ENCODE measurements around the gene FRAS1. TPM values are rescaled to one million over a fixed set of nuclear protein-coding genes. Genes with fewer than 3 reads are reported as not detected.

FRAS1 gene
- total and polyA plus RNA-seq, 12 donors, result 0.20 to 2.3 (median 0.84) TPM

DNA sequence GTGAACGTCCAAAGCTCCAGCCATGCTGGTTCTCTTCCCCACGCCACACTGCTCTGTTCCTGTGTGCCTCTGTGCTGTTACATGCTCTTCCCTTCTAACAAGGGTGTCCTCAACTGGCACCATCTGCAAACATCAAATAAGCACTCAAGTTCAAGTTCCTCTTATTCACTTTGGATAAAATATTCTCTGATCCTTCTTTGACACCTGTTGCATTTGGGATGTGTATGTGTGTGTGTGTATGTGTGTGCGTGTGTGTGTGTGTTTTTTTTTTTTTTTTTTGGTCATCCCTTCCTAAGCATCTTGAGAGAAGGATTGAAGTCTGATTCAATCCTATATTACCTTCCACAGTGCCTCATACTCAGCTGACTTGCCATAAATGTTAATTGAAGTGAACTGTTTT lies 290.4 kb downstream of the FRAS1 start:
- no peak for DNase-seq
- no peaks in the 10 kb centered on the region for H3K9me3 ChIP-seq (replicated peaks in 1 of 3)
- 74 to 79% (median 74%) methylated on average over 3 of the region's 3 CpGs for WGBS, 4 donors
- H3K27me3 ChIP-seq, result no peaks in the 10 kb centered on the region
- intact Hi-C loops (cut with DNase I), result no loop called here
- H3K4me3 ChIP-seq, result no peak overlapping the region
- H3K27ac ChIP-seq, result no peak overlapping the region
- no peaks in the 10 kb centered on the region for H3K36me3 ChIP-seq (replicated peaks in 1 of 2)
- no peaks in the 10 kb centered on the region for H3K4me1 ChIP-seq (replicated peaks in 1 of 2)
- no peak for TF ChIP-seq POLR2A (IDR thresholded peaks at IDR 0.05)
- TF ChIP-seq, protein P1, sequence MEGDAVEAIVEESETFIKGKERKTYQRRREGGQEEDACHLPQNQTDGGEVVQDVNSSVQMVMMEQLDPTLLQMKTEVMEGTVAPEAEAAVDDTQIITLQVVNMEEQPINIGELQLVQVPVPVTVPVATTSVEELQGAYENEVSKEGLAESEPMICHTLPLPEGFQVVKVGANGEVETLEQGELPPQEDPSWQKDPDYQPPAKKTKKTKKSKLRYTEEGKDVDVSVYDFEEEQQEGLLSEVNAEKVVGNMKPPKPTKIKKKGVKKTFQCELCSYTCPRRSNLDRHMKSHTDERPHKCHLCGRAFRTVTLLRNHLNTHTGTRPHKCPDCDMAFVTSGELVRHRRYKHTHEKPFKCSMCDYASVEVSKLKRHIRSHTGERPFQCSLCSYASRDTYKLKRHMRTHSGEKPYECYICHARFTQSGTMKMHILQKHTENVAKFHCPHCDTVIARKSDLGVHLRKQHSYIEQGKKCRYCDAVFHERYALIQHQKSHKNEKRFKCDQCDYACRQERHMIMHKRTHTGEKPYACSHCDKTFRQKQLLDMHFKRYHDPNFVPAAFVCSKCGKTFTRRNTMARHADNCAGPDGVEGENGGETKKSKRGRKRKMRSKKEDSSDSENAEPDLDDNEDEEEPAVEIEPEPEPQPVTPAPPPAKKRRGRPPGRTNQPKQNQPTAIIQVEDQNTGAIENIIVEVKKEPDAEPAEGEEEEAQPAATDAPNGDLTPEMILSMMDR (IDR thresholded peaks at IDR 0.05), result no peak

DNA sequence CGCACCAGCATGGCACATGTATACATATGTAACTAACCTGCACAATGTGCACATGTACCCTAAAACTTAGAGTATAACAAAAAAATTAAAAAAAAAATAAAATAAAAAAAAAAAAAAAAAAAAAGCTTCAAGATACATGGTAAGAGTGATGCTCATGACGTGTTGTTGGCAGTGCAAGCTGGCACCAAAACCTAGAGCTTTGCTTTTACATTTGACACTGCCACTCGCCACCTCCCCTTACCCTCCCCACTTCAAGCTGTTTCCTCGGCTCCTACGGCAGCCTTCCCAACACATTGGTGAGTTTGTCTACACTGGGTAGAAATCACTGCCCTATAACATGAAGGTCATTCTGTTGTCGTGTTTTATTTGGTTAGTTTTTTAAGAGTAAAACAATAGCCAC lies 296.8 kb downstream of the FRAS1 start:
- TF ChIP-seq, protein P1 (IDR thresholded peaks at IDR 0.05), result no peak
- no peak for TF ChIP-seq POLR2A (IDR thresholded peaks at IDR 0.05)
- intact Hi-C loops (cut with DNase I), result no loop called here
- Histone ChIP-seq H3K4me1 (replicated peaks in 1 of 2) (no peaks in the 10 kb centered on the region), H3K27me3 (no peaks in the 10 kb centered on the region), H3K9me3 (replicated peaks in 1 of 3) (no peaks in the 10 kb centered on the region), H3K4me3 (no peak overlapping the region), H3K27ac (no peak overlapping the region), H3K36me3 (replicated peaks in 1 of 2) (no peaks in the 10 kb centered on the region)
- DNase-seq, result no peak
- 74 to 81% (median 77%) methylated on average over 5 of the region's 6 CpGs for WGBS, 4 donors

DNA sequence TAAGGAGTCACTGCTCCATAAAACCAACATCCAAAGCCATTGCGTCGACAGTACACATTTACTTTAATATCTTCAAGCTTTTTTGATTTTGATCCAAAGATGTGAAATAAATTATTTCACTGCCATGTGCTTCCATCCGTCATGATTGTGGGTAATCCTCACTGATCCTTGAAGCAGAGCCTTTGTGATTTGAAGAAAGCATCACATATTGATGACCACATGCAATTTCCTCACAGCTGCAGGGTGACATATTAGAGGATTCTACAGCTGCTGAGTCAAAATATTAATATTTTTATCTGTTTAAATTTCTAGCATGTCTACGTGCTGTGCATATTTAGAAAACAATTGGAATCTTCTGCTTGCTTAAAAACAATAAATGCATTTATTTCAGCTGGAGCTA lies 297.7 kb downstream of the FRAS1 start:
- no peaks in the 10 kb centered on the region for H3K9me3 ChIP-seq (replicated peaks in 1 of 3)
- no peaks in the 10 kb centered on the region for H3K27me3 ChIP-seq
- 52 to 76% (median 71%) methylated on average over 4 of the region's 4 CpGs for WGBS, 4 donors
- no peak overlapping the region for H3K4me3 ChIP-seq
- intact Hi-C loops (cut with DNase I), result no loop called here
- H3K4me1 ChIP-seq (replicated peaks in 1 of 2), result no peaks in the 10 kb centered on the region
- no peak for DNase-seq
- H3K27ac ChIP-seq, result no peak overlapping the region
- H3K36me3 ChIP-seq (replicated peaks in 1 of 2), result no peaks in the 10 kb centered on the region
- no peak for TF ChIP-seq POLR2A (IDR thresholded peaks at IDR 0.05)
- TF ChIP-seq, protein P1 (IDR thresholded peaks at IDR 0.05), result no peak

DNA sequence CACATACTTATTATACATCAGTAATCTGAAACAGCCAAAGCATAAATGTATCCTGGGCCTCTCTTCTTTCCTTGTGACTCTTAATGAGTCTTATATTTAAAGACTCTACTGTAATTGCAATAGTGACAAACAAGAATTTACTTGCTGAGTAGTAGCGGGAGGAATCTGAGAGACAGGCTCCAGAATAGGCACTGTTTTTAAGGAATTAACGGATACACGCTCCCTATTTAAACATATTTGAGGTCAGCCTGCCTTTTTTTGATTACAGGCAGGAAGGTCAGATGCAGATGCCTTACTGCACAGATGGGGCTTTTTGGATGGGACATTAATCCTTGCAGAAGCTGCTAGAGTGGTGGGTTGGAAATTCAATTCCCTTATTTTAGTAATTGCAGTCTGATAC lies 298.2 kb downstream of the FRAS1 start:
- Histone ChIP-seq H3K4me3 (no peak overlapping the region), H3K9me3 (replicated peaks in 1 of 3) (no peaks in the 10 kb centered on the region), H3K4me1 (replicated peaks in 1 of 2) (no peaks in the 10 kb centered on the region), H3K36me3 (replicated peaks in 1 of 2) (no peaks in the 10 kb centered on the region), H3K27me3 (no peaks in the 10 kb centered on the region), H3K27ac (no peak overlapping the region)
- intact Hi-C loops (cut with DNase I), result no loop called here
- TF ChIP-seq, protein P1 (IDR thresholded peaks at IDR 0.05), result no peak
- no peak for TF ChIP-seq POLR2A (IDR thresholded peaks at IDR 0.05)
- WGBS, 4 donors, result 80 to 92% (median 88%) methylated on average over 3 of the region's 3 CpGs
- no peak for DNase-seq
